HepG2 (cell line): ENCODE data around the gene TMEM86B. TPM values are rescaled to one million over a fixed set of nuclear protein-coding genes. Genes with fewer than 3 reads are reported as not detected.

Experiments
- ATF7-NPFF ChIP-seq: sonication (generic); formaldehyde crosslinking; IDR thresholded peaks from 2 replicates; pipeline ENCODE4 v1.8.1; 2023; ENCODE audit warnings: mild to moderate bottlenecking, low read depth, missing genetic modification reagents, moderate library complexity
- CTCF ChIP-seq: sonication (generic); formaldehyde crosslinking; IDR thresholded peaks from 2 replicates; pipeline ENCODE4 v1.5.0; 2020; ENCODE audit warnings: mild to moderate bottlenecking, missing genetic modification reagents, moderate library complexity
- GLMP ChIP-seq: sonication (generic); formaldehyde crosslinking; IDR thresholded peaks from 2 replicates; pipeline ENCODE4 v1.9.0; 2021; ENCODE audit warnings: missing genetic modification reagents, mild to moderate bottlenecking, borderline replicate concordance
- HBP1 ChIP-seq: IDR thresholded peaks from 2 replicates; pipeline ENCODE4 v1.6.1; 2016; ENCODE audit warnings: low read depth, control low read depth
- HOXA5 ChIP-seq: sonication (generic); formaldehyde crosslinking; IDR thresholded peaks from 2 replicates; pipeline ENCODE4 v1.4.0; 2020; ENCODE audit warnings: missing genetic modification reagents
- MBNL3 ChIP-seq: fragments of 250-450 bp; sonication (Bioruptor Pico); conservative IDR thresholded peaks from 2 replicates; pipeline ENCODE4 v1.8.0; 2022; ENCODE audit warnings: mild to moderate bottlenecking, inconsistent platforms
- MXI1 ChIP-seq: IDR thresholded peaks from 3 replicates; pipeline ENCODE4 v1.6.1; 2012; ENCODE audit warnings: low read depth, low read length, inconsistent platforms, borderline replicate concordance
- NAIF1 ChIP-seq: sonication (generic); formaldehyde crosslinking; IDR thresholded peaks from 2 replicates; pipeline ENCODE4 v1.5.0; 2020; ENCODE audit warnings: mild to moderate bottlenecking, missing genetic modification reagents, borderline replicate concordance
- RBAK ChIP-seq: sonication (generic); formaldehyde crosslinking; IDR thresholded peaks from 2 replicates; pipeline ENCODE4 v1.5.1; 2020; ENCODE audit warnings: mild to moderate bottlenecking, missing genetic modification reagents
- RFX3 ChIP-seq: IDR thresholded peaks from 2 replicates; pipeline ENCODE4 v1.6.1; 2016; ENCODE audit warnings: missing biosample characterization, missing genetic modification reagents
- TCF7L2 ChIP-seq: IDR thresholded peaks from 2 replicates; pipeline ENCODE4 v1.6.1; 2011; ENCODE audit warnings: mild to moderate bottlenecking, low read depth, low read length, moderate library complexity
- TEF ChIP-seq: sonication (generic); formaldehyde crosslinking; IDR thresholded peaks from 2 replicates; pipeline ENCODE4 v1.5.0; 2020; ENCODE audit warnings: missing genetic modification reagents
- TMF1 ChIP-seq: sonication (generic); formaldehyde crosslinking; IDR thresholded peaks from 2 replicates; pipeline ENCODE4 v1.8.1; 2022; ENCODE audit warnings: low read depth, missing genetic modification reagents
- ZKSCAN8 ChIP-seq: IDR thresholded peaks from 2 replicates; pipeline ENCODE4 v1.6.1; 2016; ENCODE audit warnings: borderline replicate concordance, missing genetic modification reagents, missing compliant biosample characterization
- ZNF34 ChIP-seq: sonication (generic); formaldehyde crosslinking; IDR thresholded peaks from 2 replicates; pipeline ENCODE4 v1.4.0; 2020; ENCODE audit warnings: mild to moderate bottlenecking, missing genetic modification reagents, borderline replicate concordance
- ZNF577 ChIP-seq: sonication (generic); formaldehyde crosslinking; IDR thresholded peaks from 2 replicates; pipeline ENCODE4 v1.4.0; 2020; ENCODE audit warnings: mild to moderate bottlenecking, low read depth, missing genetic modification reagents, borderline replicate concordance
- ZNF605 ChIP-seq: sonication (generic); formaldehyde crosslinking; IDR thresholded peaks from 2 replicates; pipeline ENCODE4 v1.8.0; 2022; ENCODE audit warnings: mild to moderate bottlenecking, missing genetic modification reagents
- polyA plus RNA-seq, 8 experiments: library from polyadenylated mRNA; depleted of rRNA in 3 of 8; stranded (reverse) in 7 of 8; unstranded in 1 of 8; fragments of >200 nt; fragmentation: Illumina TruSeq in 4 of 8; extraction: Trizol in 4 of 8; gene quantifications; 2 replicates each; pipeline versions ENCODE4 v1.2.1 to v1.2.3, GENCODE V29; 2011 to 2016; ENCODE audit warnings: low read depth in 4 of 8, missing spikeins in 1 of 8, mixed read lengths in 1 of 8; ENCODE audit not compliant: insufficient read depth in 1 of 8
- total RNA-seq, 5 experiments: library from RNA; depleted of rRNA; stranded (reverse); fragments of >200 nt; fragmentation: Illumina TruSeq; extraction: Trizol; gene quantifications; 2 replicates each; pipeline ENCODE4 v1.2.3, GENCODE V29; 2016; ENCODE audit warnings: low read depth in 1 of 5
- TF ChIP-seq, protein P1 (sequence below): sonication (generic); formaldehyde crosslinking; IDR thresholded peaks from 2 replicates; pipeline ENCODE4 v1.8.0; 2022; ENCODE audit warnings: missing genetic modification reagents, mild to moderate bottlenecking, borderline replicate concordance
- TF ChIP-seq, protein P2 (sequence below): IDR thresholded peaks from 2 replicates; pipeline ENCODE4 v1.6.1; 2016; ENCODE audit warnings: low read depth, borderline replicate concordance
- TF ChIP-seq, protein P3 (sequence below): sonication (generic); formaldehyde crosslinking; IDR thresholded peaks from 2 replicates; pipeline ENCODE4 v1.4.0; 2020; ENCODE audit warnings: mild to moderate bottlenecking, missing genetic modification reagents

TMEM86B gene
- total and polyA plus RNA-seq, 2 of the 13 experiments (the other 11 are each of a cell fraction or from before 2014, with no cell fraction given) = 7.7 to 9.6 TPM

DNA sequence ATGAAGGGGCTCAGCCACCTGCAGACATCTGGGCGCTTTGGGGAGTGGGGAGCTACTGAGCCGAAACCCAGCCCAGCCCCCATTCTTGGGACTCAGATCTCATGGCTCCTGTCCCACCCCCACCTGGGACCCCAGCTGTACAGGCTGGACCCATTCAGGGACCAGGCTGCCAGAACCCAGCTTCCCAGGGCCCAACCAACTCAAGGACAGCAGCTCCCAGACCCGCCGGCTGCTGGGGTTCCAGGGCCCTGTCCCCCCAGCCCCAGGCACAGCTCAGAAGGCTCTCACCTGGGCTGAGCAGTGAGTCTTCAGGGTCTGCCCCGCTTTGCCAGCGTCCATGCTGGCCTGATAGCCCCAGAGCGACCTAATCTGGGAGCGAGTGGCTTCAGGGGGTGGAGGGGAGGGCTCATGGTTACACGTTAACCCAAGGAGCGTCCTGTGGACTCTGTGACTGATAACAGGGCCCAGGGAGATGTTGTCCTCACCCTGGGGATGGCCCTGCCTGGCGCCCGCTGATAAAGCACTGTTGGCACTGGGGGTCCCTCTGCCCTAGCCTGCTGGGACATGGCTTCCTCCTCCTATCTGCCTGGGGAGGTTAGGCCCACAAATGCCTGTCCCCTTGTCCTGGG, at the start of gene TMEM86B (continued):
- TF ChIP-seq CTCF (CRISPR knock-in tag) (peak; percentile 35; the same call in 1 of the 2 replicates), NAIF1 (CRISPR knock-in tag) (no peak), TEF (no peak), MBNL3 (CRISPR knock-in tag) (no peak), ZKSCAN8 (CRISPR knock-in tag) (no peak), RFX3 (CRISPR knock-in tag) (no peak), ZNF605 (CRISPR knock-in tag) (peak; percentile 72), HBP1 (CRISPR knock-in tag) (no peak), TMF1 (CRISPR knock-in tag) (no peak), RBAK (CRISPR knock-in tag) (no peak), ZNF577 (CRISPR knock-in tag) (no peak), GLMP (CRISPR knock-in tag) (no peak), ZNF34 (no peak), TCF7L2 (no peak), ATF7-NPFF (CRISPR knock-in tag) (no peak; the same call in 1 of the 2 replicates), HOXA5 (CRISPR knock-in tag) (no peak), MXI1 (peak; percentile 74; the same call in 2 of the 3 replicates)
- TF ChIP-seq, protein P1, sequence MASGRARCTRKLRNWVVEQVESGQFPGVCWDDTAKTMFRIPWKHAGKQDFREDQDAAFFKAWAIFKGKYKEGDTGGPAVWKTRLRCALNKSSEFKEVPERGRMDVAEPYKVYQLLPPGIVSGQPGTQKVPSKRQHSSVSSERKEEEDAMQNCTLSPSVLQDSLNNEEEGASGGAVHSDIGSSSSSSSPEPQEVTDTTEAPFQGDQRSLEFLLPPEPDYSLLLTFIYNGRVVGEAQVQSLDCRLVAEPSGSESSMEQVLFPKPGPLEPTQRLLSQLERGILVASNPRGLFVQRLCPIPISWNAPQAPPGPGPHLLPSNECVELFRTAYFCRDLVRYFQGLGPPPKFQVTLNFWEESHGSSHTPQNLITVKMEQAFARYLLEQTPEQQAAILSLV (CRISPR knock-in tag) = 0 out of 2 replicates have a peak, but pooled peaks have one; percentile 23
- TF ChIP-seq, protein P2, sequence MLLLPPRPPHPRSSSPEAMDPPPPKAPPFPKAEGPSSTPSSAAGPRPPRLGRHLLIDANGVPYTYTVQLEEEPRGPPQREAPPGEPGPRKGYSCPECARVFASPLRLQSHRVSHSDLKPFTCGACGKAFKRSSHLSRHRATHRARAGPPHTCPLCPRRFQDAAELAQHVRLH (CRISPR knock-in tag) = peak; percentile 28; the same call in 1 of the 2 replicates
- TF ChIP-seq, protein P3, sequence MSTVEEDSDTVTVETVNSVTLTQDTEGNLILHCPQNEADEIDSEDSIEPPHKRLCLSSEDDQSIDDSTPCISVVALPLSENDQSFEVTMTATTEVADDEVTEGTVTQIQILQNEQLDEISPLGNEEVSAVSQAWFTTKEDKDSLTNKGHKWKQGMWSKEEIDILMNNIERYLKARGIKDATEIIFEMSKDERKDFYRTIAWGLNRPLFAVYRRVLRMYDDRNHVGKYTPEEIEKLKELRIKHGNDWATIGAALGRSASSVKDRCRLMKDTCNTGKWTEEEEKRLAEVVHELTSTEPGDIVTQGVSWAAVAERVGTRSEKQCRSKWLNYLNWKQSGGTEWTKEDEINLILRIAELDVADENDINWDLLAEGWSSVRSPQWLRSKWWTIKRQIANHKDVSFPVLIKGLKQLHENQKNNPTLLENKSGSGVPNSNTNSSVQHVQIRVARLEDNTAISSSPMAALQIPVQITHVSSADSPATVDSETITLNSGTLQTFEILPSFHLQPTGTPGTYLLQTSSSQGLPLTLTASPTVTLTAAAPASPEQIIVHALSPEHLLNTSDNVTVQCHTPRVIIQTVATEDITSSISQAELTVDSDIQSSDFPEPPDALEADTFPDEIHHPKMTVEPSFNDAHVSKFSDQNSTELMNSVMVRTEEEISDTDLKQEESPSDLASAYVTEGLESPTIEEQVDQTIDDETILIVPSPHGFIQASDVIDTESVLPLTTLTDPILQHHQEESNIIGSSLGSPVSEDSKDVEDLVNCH (CRISPR knock-in tag) = no peak
